NCI-H82 treated with DMSO at 0.1 percent for 48 hours (cell line): ENCODE results near the gene MEGF6.
A peak's percentile ranks its signal among the peaks of the same experiment; 100 is the strongest.

Experiments
- DNase-seq: peaks from one replicate; lab custom pipeline; 2025; ENCODE audit not compliant: unreplicated experiment; lab: John Stamatoyannopoulos, UW

Gene MEGF6

GRCh38 chr1:3611170-3612019 lies at the start of gene MEGF6:
MEGF6 (minus strand) TSS chr1:3611508; CDS start chr1:3611268, 240 bp downstream.
- DNase-seq, result peak; percentile 71

- DNase-seq, result no peak
These were observed 49.4 kb upstream of the MEGF6 start for GRCh38 chr1:3660704-3661103.

GRCh38 chr1:3659093-3659492 lies 47.8 kb upstream of the MEGF6 start:
- no peak for DNase-seq

GRCh38 chr1:3658231-3658615 lies 46.9 kb upstream of the MEGF6 start:
- DNase-seq, result no peak

- DNase-seq, result no peak
These were observed 46.4 kb upstream of the MEGF6 start for GRCh38 chr1:3657578-3658230.

- no peak for DNase-seq
These were observed 45.8 kb upstream of the MEGF6 start for GRCh38 chr1:3657096-3657475.

GRCh38 chr1:3656450-3657095 lies 45.3 kb upstream of the MEGF6 start:
- DNase-seq, result no peak

GRCh38 chr1:3654549-3655281 lies 43.4 kb upstream of the MEGF6 start:
- no peak for DNase-seq

GRCh38 chr1:3653286-3653618 lies 41.9 kb upstream of the MEGF6 start:
- DNase-seq, result no peak

- DNase-seq, result no peak
These were observed 41.4 kb upstream of the MEGF6 start for GRCh38 chr1:3652548-3653285.

- no peak for DNase-seq
These were observed 40.7 kb upstream of the MEGF6 start, which contains the start of gene TP73 for GRCh38 chr1:3651930-3652547. TP73 (plus strand) TSS chr1:3652516; CDS start chr1:3682366, 29,850 bp downstream.

- no peak for DNase-seq
These were observed 40.0 kb upstream of the MEGF6 start for GRCh38 chr1:3651026-3651929.

GRCh38 chr1:3650248-3651025 lies 39.1 kb upstream of the MEGF6 start:
- DNase-seq, result no peak

- DNase-seq, result peak; percentile 87
These were observed 38.3 kb upstream of the MEGF6 start, which contains the start of gene WRAP73 for GRCh38 chr1:3649342-3650247. WRAP73 (minus strand) TSS chr1:3650103; CDS start chr1:3649999, 104 bp downstream.

GRCh38 chr1:3646596-3646995 lies 35.3 kb upstream of the MEGF6 start:
- DNase-seq, result no peak

GRCh38 chr1:3645666-3646355 lies 34.5 kb upstream of the MEGF6 start:
- no peak for DNase-seq

GRCh38 chr1:3645247-3645646 lies 33.9 kb upstream of the MEGF6 start:
- no peak for DNase-seq
